GM12878 (cell line): ENCODE results near the gene DPM2. TPM values are rescaled to one million over a fixed set of nuclear protein-coding genes. Genes with fewer than 3 reads are reported as not detected.

ENCODE experiments used
- BHLHE40 ChIP-seq, 2 experiments: fragments of 450-650 bp in 1 of 2; IDR thresholded peaks; 2 replicates each; pipeline ENCODE4 v1.6.1; 2011 to 2017; ENCODE audit warnings: low read depth in 2 of 2, borderline replicate concordance in 1 of 2, improper control_type of control experiment in 1 of 2, low read length in 1 of 2, mild to moderate bottlenecking in 1 of 2
- CHD2 ChIP-seq: IDR thresholded peaks from 2 replicates; pipeline ENCODE4 v1.6.1; 2011; ENCODE audit warnings: low read depth, low read length, improper control_type of control experiment, borderline replicate concordance
- CREB1 ChIP-seq: IDR thresholded peaks from 2 replicates; pipeline ENCODE4 v1.6.1; 2012; ENCODE audit warnings: low read depth, mild to moderate bottlenecking, inconsistent platforms
- CREM ChIP-seq: IDR thresholded peaks from 2 replicates; pipeline ENCODE4 v1.6.1; 2014; ENCODE audit warnings: antibody characterized with exemption, low read depth
- DPF2 ChIP-seq: fragments of 450-650 bp; IDR thresholded peaks from 2 replicates; pipeline ENCODE4 v1.6.1; 2017; ENCODE audit warnings: mild to moderate bottlenecking
- IKZF1 ChIP-seq: fragments of 450-650 bp; conservative IDR thresholded peaks from 2 replicates; pipeline ENCODE4 v1.6.1; 2017; ENCODE audit warnings: antibody characterized with exemption, mild to moderate bottlenecking
- JUNB ChIP-seq: IDR thresholded peaks from 2 replicates; pipeline ENCODE4 v1.6.1; 2016; ENCODE audit warnings: antibody characterized with exemption, mild to moderate bottlenecking
- MEF2A ChIP-seq: IDR thresholded peaks from 2 replicates; pipeline ENCODE4 v1.6.1; 2011; ENCODE audit warnings: low read depth, mild to moderate bottlenecking, low read length, moderate library complexity; ENCODE audit not compliant: insufficient read depth
- MEF2B ChIP-seq: fragments of 450-650 bp; IDR thresholded peaks from 2 replicates; pipeline ENCODE4 v1.6.1; 2018; ENCODE audit warnings: mild to moderate bottlenecking, moderate library complexity; ENCODE audit not compliant: partially characterized antibody, poor library complexity, severe bottlenecking
- MXI1 ChIP-seq: fragments of 150-350 bp; IDR thresholded peaks from 2 replicates; pipeline ENCODE4 v1.6.1; 2011; ENCODE audit warnings: low read depth, mild to moderate bottlenecking, inconsistent platforms, low read length, improper control_type of control experiment
- NBN ChIP-seq: fragments of 450-650 bp; IDR thresholded peaks from 2 replicates; pipeline ENCODE4 v1.6.1; 2016
- PAX8 ChIP-seq: fragments of 450-650 bp; IDR thresholded peaks from 2 replicates; pipeline ENCODE4 v1.6.1; 2017; ENCODE audit warnings: mild to moderate bottlenecking, moderate library complexity
- POLR2A ChIP-seq: IDR thresholded peaks from 2 replicates; pipeline ENCODE4 v1.6.1; 2011; ENCODE audit warnings: low read depth, mild to moderate bottlenecking, low read length
- RAD51 ChIP-seq: fragments of 450-650 bp; IDR thresholded peaks from 2 replicates; pipeline ENCODE4 v1.6.1; 2016; ENCODE audit warnings: moderate library complexity, mild to moderate bottlenecking, inconsistent platforms
- RUNX3 ChIP-seq: IDR thresholded peaks from 2 replicates; pipeline ENCODE4 v1.6.1; 2012; ENCODE audit warnings: low read length, inconsistent platforms
- SMAD5 ChIP-seq: IDR thresholded peaks from 2 replicates; pipeline ENCODE4 v1.6.1; 2016; ENCODE audit warnings: antibody characterized with exemption, low read depth
- SMC3 ChIP-seq: IDR thresholded peaks from 2 replicates; pipeline ENCODE4 v1.6.1; 2011; ENCODE audit warnings: low read length, improper control_type of control experiment, borderline replicate concordance
- SP1 ChIP-seq: IDR thresholded peaks from one replicate; pipeline ENCODE4 v1.6.1; 2011; ENCODE audit warnings: low read depth, low read length
- YY1 ChIP-seq: IDR thresholded peaks from 2 replicates; pipeline ENCODE4 v1.6.1; 2011; ENCODE audit warnings: low read depth, mild to moderate bottlenecking, low read length
- polyA plus RNA-seq, 11 experiments: library from polyadenylated mRNA; depleted of rRNA in 4 of 11; unstranded in 6 of 11; stranded (reverse) in 5 of 11; fragments of >200 nt; fragmentation: Nextera tagmentation in 4 of 11; fragmentation: Illumina TruSeq in 1 of 11; extraction: Ambion mirVana in 4 of 11; extraction: Trizol in 1 of 11; gene quantifications; 1 replicate in 1 of 11; 2 replicates in 10 of 11; pipeline versions ENCODE4 v1.2.1 to v1.2.3, GENCODE V29; 2011 to 2016; ENCODE audit warnings: inconsistent platforms in 2 of 11, missing spikeins in 2 of 11, low read depth in 1 of 11
- total RNA-seq, 4 experiments: library from RNA; depleted of rRNA in 3 of 4; stranded (reverse); fragments of >200 nt in 3 of 4; fragmentation: Illumina TruSeq in 1 of 4; extraction: Trizol in 1 of 4; gene quantifications; 2 replicates each; pipeline versions ENCODE4 v1.2.1 to v1.2.3, GENCODE V29; 2013 to 2021
- TF ChIP-seq, protein P1 (sequence below): IDR thresholded peaks from 2 replicates; pipeline ENCODE4 v1.6.1; 2012; ENCODE audit warnings: low read length, inconsistent platforms
- TF ChIP-seq, protein P2 (sequence below): IDR thresholded peaks from 2 replicates; pipeline ENCODE4 v1.6.1; 2011; ENCODE audit warnings: borderline replicate concordance, low read depth, mild to moderate bottlenecking, moderate library complexity, low read length; ENCODE audit not compliant: insufficient read depth, poor library complexity, severe bottlenecking
- TF ChIP-seq, protein P3 (sequence below): fragments of 450-650 bp; IDR thresholded peaks from 2 replicates; pipeline ENCODE4 v1.6.1; 2017; ENCODE audit warnings: mild to moderate bottlenecking, moderate library complexity

Gene DPM2
- total and polyA plus RNA-seq, 10 of the 15 experiments (the other 5 are each of a cell fraction or from before 2014, with no cell fraction given) = 22.7 to 77.9 (median 44.7) TPM

DNA sequence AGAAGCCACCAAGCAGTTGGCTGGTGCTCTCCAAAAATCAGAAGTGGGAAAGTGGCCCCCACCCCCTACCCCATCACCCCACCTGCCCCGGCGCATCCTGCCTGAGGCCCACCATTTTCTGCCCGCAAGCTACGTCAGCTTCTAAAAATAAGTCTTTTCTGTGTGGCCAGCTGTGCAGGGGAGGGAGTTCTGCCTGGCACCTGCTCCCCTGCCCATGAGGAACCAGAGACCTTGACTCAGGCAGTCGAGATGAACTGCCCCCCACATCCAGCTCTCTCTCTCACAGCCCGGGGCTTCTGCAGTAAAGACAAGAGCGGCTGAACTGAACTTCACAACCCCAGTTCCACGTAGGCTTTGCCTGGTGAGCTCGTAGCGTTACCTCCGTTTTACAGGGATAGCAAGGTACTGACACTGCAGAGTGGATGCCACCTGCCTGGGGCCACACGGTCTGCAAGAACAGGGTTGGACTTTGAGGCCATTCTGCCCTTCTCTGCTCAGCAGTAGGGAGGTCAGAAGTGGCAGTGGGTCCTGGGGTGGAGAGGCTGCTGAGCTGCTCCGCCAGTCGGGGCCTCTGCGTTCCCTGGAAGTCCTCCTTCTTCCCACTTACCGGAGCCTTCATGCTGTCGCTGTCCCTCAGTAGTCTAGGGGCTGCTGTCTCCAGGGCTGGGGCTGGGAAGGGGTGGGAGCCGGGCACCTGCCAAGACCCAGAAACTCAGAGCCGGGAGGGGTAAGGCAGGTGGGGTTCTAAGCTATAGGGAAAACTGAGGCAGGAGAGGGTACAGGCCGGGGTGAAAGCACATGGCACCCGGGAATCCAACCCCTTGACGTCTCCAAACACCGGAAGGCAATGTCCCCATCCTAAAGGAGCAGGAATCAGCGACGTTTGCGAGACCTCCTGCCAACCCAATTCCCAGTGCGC lies 21.6 kb downstream of the DPM2 start (continued):
- TF ChIP-seq, protein P1, sequence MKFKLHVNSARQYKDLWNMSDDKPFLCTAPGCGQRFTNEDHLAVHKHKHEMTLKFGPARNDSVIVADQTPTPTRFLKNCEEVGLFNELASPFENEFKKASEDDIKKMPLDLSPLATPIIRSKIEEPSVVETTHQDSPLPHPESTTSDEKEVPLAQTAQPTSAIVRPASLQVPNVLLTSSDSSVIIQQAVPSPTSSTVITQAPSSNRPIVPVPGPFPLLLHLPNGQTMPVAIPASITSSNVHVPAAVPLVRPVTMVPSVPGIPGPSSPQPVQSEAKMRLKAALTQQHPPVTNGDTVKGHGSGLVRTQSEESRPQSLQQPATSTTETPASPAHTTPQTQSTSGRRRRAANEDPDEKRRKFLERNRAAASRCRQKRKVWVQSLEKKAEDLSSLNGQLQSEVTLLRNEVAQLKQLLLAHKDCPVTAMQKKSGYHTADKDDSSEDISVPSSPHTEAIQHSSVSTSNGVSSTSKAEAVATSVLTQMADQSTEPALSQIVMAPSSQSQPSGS = peak; percentile 89
- TF ChIP-seq, protein P2, sequence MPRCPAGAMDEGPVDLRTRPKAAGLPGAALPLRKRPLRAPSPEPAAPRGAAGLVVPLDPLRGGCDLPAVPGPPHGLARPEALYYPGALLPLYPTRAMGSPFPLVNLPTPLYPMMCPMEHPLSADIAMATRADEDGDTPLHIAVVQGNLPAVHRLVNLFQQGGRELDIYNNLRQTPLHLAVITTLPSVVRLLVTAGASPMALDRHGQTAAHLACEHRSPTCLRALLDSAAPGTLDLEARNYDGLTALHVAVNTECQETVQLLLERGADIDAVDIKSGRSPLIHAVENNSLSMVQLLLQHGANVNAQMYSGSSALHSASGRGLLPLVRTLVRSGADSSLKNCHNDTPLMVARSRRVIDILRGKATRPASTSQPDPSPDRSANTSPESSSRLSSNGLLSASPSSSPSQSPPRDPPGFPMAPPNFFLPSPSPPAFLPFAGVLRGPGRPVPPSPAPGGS = peak; percentile 58
- TF ChIP-seq RUNX3 (peak; percentile 76), SP1 (peak; percentile 36), DPF2 (peak; percentile 35; the same call in 1 of the 2 replicates), MEF2B (peak; percentile 69), NBN (no peak), RAD51 (no peak), JUNB (no peak), YY1 (peak; percentile 76), BHLHE40 (IDR thresholded peaks at IDR 0.05; ENCODE audit: borderline replicate concordance in 1 of 2, low read depth in 2 of 2, low read length in 1 of 2) (peak; percentile 37 to 51; a peak in 3 of 4 replicates), MXI1 (0 out of 2 replicates have a peak, but pooled peaks have one; percentile 34), POLR2A (peak; percentile 81), PAX8 (no peak), MEF2A (peak; percentile 94), CREB1 (peak; percentile 67; the same call in 1 of the 2 replicates), IKZF1 (peak; percentile 20; the same call in 1 of the 2 replicates), CHD2 (0 out of 2 replicates have a peak, but pooled peaks have one; percentile 24), CREM (peak; percentile 62; the same call in 1 of the 2 replicates), SMAD5 (0 out of 2 replicates have a peak, but pooled peaks have one; percentile 25), SMC3 (peak; percentile 14; the same call in 1 of the 2 replicates)
- TF ChIP-seq, protein P3, sequence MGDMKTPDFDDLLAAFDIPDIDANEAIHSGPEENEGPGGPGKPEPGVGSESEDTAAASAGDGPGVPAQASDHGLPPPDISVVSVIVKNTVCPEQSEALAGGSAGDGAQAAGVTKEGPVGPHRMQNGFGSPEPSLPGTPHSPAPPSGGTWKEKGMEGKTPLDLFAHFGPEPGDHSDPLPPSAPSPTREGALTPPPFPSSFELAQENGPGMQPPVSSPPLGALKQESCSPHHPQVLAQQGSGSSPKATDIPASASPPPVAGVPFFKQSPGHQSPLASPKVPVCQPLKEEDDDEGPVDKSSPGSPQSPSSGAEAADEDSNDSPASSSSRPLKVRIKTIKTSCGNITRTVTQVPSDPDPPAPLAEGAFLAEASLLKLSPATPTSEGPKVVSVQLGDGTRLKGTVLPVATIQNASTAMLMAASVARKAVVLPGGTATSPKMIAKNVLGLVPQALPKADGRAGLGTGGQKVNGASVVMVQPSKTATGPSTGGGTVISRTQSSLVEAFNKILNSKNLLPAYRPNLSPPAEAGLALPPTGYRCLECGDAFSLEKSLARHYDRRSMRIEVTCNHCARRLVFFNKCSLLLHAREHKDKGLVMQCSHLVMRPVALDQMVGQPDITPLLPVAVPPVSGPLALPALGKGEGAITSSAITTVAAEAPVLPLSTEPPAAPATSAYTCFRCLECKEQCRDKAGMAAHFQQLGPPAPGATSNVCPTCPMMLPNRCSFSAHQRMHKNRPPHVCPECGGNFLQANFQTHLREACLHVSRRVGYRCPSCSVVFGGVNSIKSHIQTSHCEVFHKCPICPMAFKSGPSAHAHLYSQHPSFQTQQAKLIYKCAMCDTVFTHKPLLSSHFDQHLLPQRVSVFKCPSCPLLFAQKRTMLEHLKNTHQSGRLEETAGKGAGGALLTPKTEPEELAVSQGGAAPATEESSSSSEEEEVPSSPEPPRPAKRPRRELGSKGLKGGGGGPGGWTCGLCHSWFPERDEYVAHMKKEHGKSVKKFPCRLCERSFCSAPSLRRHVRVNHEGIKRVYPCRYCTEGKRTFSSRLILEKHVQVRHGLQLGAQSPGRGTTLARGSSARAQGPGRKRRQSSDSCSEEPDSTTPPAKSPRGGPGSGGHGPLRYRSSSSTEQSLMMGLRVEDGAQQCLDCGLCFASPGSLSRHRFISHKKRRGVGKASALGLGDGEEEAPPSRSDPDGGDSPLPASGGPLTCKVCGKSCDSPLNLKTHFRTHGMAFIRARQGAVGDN = 0 out of 2 replicates have a peak, but pooled peaks have one; percentile 38
